Activated naive CD4-positive, alpha-beta T cell treated with anti-CD3 and anti-CD28 coated beads, Interleukin-2, amount 50 U/mL, for 72 hours (primary cell): ENCODE results near the gene LUZP1. TPM values are rescaled to one million over a fixed set of nuclear protein-coding genes. Genes with fewer than 3 reads are reported as not detected.
"Not testable (repeated sequence)": the region's sequence is repeated elsewhere in the genome, so short reads cannot be mapped to it uniquely, and the experiment has no call there.

ENCODE experiments used
- ATAC-seq, 2 donors: fragments of 150-1000 bp; cut with Tn5 transposase; 2 replicates each; pipeline ENCODE4 v1.10.0; 2021; ENCODE audit warnings: mild to moderate bottlenecking in 2 of 2, moderate library complexity in 2 of 2
- DNase-seq, 2 donors: peaks; one replicate each; pipeline ENCODE4 v3.0.0; 2021 to 2022; ENCODE audit warnings: low spot score in 2 of 2
- H3K27ac Mint-ChIP-seq, 2 donors: one replicate each; pipeline ENCODE4 v1.8.0; 2022; ENCODE audit warnings: mild to moderate bottlenecking in 2 of 2, mixed read lengths in 2 of 2
- H3K36me3 Mint-ChIP-seq, 2 donors: one replicate each; pipeline ENCODE4 v1.8.0; 2022; ENCODE audit warnings: mixed read lengths in 2 of 2
- H3K9me3 Mint-ChIP-seq, 2 donors: one replicate each; pipeline ENCODE4 v1.8.0; 2022; ENCODE audit warnings: mixed read lengths in 2 of 2
- total RNA-seq, 2 donors: library from RNA; stranded (reverse); gene quantifications; one replicate each; pipeline ENCODE4 v1.2.3, GENCODE V29; 2022

LUZP1 gene
- total RNA-seq, 2 donors from 2014 or later: 18.5 to 21.4 TPM

- ATAC-seq: no peak
- H3K36me3 Mint-ChIP-seq: no peaks in the 10 kb centered on the region
Measured at GRCh38 chr1:23194119-23194984, 25.7 kb upstream of the LUZP1 start.

GRCh38 chr1:23193391-23194118 is 24.9 kb upstream of the LUZP1 start:
- no peaks in the 10 kb centered on the region for H3K36me3 Mint-ChIP-seq
- ATAC-seq (no peak), DNase-seq (no peak)
- H3K9me3 Mint-ChIP-seq: no peaks in the 10 kb centered on the region
- H3K27ac Mint-ChIP-seq: no peak overlapping the region

More at GRCh38 chr1:23194119-23194984, 25.7 kb upstream of the LUZP1 start:
- Mint-ChIP-seq H3K27ac (no peak overlapping the region), H3K9me3 (no peaks in the 10 kb centered on the region)
- DNase-seq: no peak

GRCh38 chr1:23191199-23191598 is 22.5 kb upstream of the LUZP1 start:
- Mint-ChIP-seq H3K36me3 (no peaks in the 10 kb centered on the region), H3K9me3 (no peaks in the 10 kb centered on the region), H3K27ac (no peak overlapping the region)
- DNase-seq (no peak), ATAC-seq (no peak)

GRCh38 chr1:23188936-23189452 is 20.3 kb upstream of the LUZP1 start:
- not testable (repeated sequence) for ATAC-seq, H3K36me3 Mint-ChIP-seq, H3K27ac Mint-ChIP-seq, DNase-seq, H3K9me3 Mint-ChIP-seq

- no peak for ATAC-seq
- no peaks in the 10 kb centered on the region for H3K9me3 Mint-ChIP-seq
- H3K36me3 Mint-ChIP-seq: no peaks in the 10 kb centered on the region
- no peak for DNase-seq
- H3K27ac Mint-ChIP-seq: no peak overlapping the region
Measured at GRCh38 chr1:23188434-23188884, 19.8 kb upstream of the LUZP1 start.

GRCh38 chr1:23187637-23188036 is 19.0 kb upstream of the LUZP1 start:
- ATAC-seq (no peak), DNase-seq (no peak)
- H3K36me3 Mint-ChIP-seq: no peaks in the 10 kb centered on the region

GRCh38 chr1:23185381-23185780 is 16.7 kb upstream of the LUZP1 start:
- ATAC-seq: no peak

More at GRCh38 chr1:23187637-23188036, 19.0 kb upstream of the LUZP1 start:
- Mint-ChIP-seq H3K9me3 (no peaks in the 10 kb centered on the region), H3K27ac (no peak overlapping the region)

GRCh38 chr1:23184212-23184934 is 15.7 kb upstream of the LUZP1 start:
- ATAC-seq (peak; percentile 41 to 54), DNase-seq (peak in 1 of 2 donors; percentile 50)
- no peaks in the 10 kb centered on the region for H3K9me3 Mint-ChIP-seq
- H3K27ac Mint-ChIP-seq: no peak overlapping the region
- H3K36me3 Mint-ChIP-seq: no peaks in the 10 kb centered on the region

More at GRCh38 chr1:23185381-23185780, 16.7 kb upstream of the LUZP1 start:
- DNase-seq: no peak
- no peaks in the 10 kb centered on the region for H3K9me3 Mint-ChIP-seq
- no peaks in the 10 kb centered on the region for H3K36me3 Mint-ChIP-seq
- H3K27ac Mint-ChIP-seq: no peak overlapping the region

GRCh38 chr1:23179862-23180261 is 11.2 kb upstream of the LUZP1 start:
- DNase-seq: no peak
- no peak for ATAC-seq
- Mint-ChIP-seq H3K27ac (no peak overlapping the region), H3K36me3 (no peaks in the 10 kb centered on the region), H3K9me3 (no peaks in the 10 kb centered on the region)

GRCh38 chr1:23178950-23179349 is 10.3 kb upstream of the LUZP1 start:
- no peak overlapping the region for H3K27ac Mint-ChIP-seq
- ATAC-seq: no peak
- peaks cover 0 to 5% of the 10 kb centered on the region in 2 donors for H3K9me3 Mint-ChIP-seq
- H3K36me3 Mint-ChIP-seq: no peaks in the 10 kb centered on the region
- DNase-seq: peak in 1 of 2 donors; percentile 13

GRCh38 chr1:23178414-23178813 is 9.8 kb upstream of the LUZP1 start:
- ATAC-seq (no peak), DNase-seq (no peak)
- Mint-ChIP-seq H3K36me3 (no peaks in the 10 kb centered on the region), H3K9me3 (peaks cover 0 to 5% of the 10 kb centered on the region in 2 donors), H3K27ac (no peak overlapping the region)

- Mint-ChIP-seq H3K9me3 (peaks cover 0 to 5% of the 10 kb centered on the region in 2 donors), H3K27ac (no peak overlapping the region), H3K36me3 (no peaks in the 10 kb centered on the region)
- DNase-seq (peak; percentile 54 to 65), ATAC-seq (peak; percentile 81 to 88)
Measured at GRCh38 chr1:23177438-23178380, 9.1 kb upstream of the LUZP1 start.

GRCh38 chr1:23177031-23177430 is 8.4 kb upstream of the LUZP1 start:
- no peak for ATAC-seq
- Mint-ChIP-seq H3K9me3 (peaks cover 0 to 5% of the 10 kb centered on the region in 2 donors), H3K27ac (no peak overlapping the region), H3K36me3 (no peaks in the 10 kb centered on the region)
- DNase-seq: no peak

GRCh38 chr1:23174426-23175110 is 5.9 kb upstream of the LUZP1 start:
- no peak for ATAC-seq
- Mint-ChIP-seq H3K9me3 (peaks cover 0 to 5% of the 10 kb centered on the region in 2 donors), H3K27ac (no peak overlapping the region), H3K36me3 (no peaks in the 10 kb centered on the region)
- no peak for DNase-seq

- ATAC-seq: no peak
- no peak overlapping the region for H3K27ac Mint-ChIP-seq
- no peak for DNase-seq
- peaks cover 0 to 5% of the 10 kb centered on the region in 2 donors for H3K9me3 Mint-ChIP-seq
- no peaks in the 10 kb centered on the region for H3K36me3 Mint-ChIP-seq
Measured at GRCh38 chr1:23171181-23171755, 2.6 kb upstream of the LUZP1 start.
